Loucy (cell line): ENCODE data around the gene FANCI.

Experiments used
- EZH2phosphoT487 ChIP-seq: fragments of 200-600 bp; IDR thresholded peaks from 2 replicates; pipeline ENCODE4 v1.6.1; 2018; ENCODE audit warnings: antibody characterized with exemption, mild to moderate bottlenecking, moderate library complexity, borderline replicate concordance
- TF ChIP-seq, protein P1 (sequence below): fragments of 200-600 bp; sonication (generic); conservative IDR thresholded peaks from 2 replicates; pipeline ENCODE4 v1.5.1; 2014; ENCODE audit warnings: mild to moderate bottlenecking, antibody characterized with exemption, low read length

DNA sequence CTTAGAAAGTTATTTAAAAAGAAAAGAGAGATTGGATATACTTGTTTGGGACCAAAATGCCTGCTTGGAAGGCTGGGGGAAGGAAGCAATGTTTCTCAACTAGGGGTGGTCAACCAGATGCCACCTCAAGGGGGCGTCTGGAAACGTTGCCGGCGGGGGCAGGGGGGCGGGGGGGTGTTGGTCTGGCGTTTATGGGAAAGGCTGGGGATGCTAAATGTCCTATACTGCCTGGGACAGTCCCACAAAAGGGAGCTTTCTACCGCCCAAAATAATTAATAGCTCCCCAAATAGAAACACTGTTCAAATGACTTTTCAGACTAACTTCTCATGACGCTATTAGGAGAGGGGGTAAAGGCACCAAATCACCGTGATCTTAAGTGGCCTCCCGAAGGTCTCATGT, 88.7 kb downstream of the FANCI start:
- TF ChIP-seq, protein P1, sequence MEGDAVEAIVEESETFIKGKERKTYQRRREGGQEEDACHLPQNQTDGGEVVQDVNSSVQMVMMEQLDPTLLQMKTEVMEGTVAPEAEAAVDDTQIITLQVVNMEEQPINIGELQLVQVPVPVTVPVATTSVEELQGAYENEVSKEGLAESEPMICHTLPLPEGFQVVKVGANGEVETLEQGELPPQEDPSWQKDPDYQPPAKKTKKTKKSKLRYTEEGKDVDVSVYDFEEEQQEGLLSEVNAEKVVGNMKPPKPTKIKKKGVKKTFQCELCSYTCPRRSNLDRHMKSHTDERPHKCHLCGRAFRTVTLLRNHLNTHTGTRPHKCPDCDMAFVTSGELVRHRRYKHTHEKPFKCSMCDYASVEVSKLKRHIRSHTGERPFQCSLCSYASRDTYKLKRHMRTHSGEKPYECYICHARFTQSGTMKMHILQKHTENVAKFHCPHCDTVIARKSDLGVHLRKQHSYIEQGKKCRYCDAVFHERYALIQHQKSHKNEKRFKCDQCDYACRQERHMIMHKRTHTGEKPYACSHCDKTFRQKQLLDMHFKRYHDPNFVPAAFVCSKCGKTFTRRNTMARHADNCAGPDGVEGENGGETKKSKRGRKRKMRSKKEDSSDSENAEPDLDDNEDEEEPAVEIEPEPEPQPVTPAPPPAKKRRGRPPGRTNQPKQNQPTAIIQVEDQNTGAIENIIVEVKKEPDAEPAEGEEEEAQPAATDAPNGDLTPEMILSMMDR, result peak; percentile 58
- TF ChIP-seq EZH2phosphoT487, result no peak
